Hepatocyte (in vitro differentiated cells): Measurements from ENCODE around the gene SNED1. TPM values are rescaled to one million over a fixed set of nuclear protein-coding genes. Genes with fewer than 3 reads are reported as not detected.

Experiments used
- DNase-seq: peaks from one replicate; pipeline ENCODE4 v3.0.0-alpha.2; 2016; ENCODE audit warnings: low spot score
- H2AFZ ChIP-seq: fragments of 200-600 bp; sonication (generic); 2 replicates; pipeline ENCODE4 v1.6.0; 2016; ENCODE audit warnings: antibody characterized with exemption, mild to moderate bottlenecking
- H3K27ac ChIP-seq: fragments of 200-600 bp; sonication (generic); 2 replicates; pipeline ENCODE4 v1.5.1; 2016; ENCODE audit warnings: mild to moderate bottlenecking
- H3K27me3 ChIP-seq: fragments of 200-600 bp; sonication (generic); 2 replicates; pipeline ENCODE4 v1.6.1; 2016
- H3K36me3 ChIP-seq: fragments of 200-600 bp; sonication (generic); replicated peaks from 2 replicates; pipeline ENCODE4 v1.5.1; 2016; ENCODE audit warnings: low read depth; ENCODE audit not compliant: insufficient read depth
- H3K4me1 ChIP-seq: fragments of 200-600 bp; sonication (generic); 2 replicates; pipeline ENCODE4 v1.5.1; 2016; ENCODE audit warnings: mild to moderate bottlenecking, moderate library complexity; ENCODE audit not compliant: insufficient read depth
- H3K4me2 ChIP-seq: fragments of 200-600 bp; sonication (generic); 2 replicates; pipeline ENCODE4 v1.6.0; 2016
- H3K4me3 ChIP-seq: fragments of 200-600 bp; sonication (generic); 2 replicates; pipeline ENCODE4 v1.5.1; 2016; ENCODE audit warnings: mild to moderate bottlenecking
- H3K79me2 ChIP-seq: fragments of 200-600 bp; sonication (generic); 2 replicates; pipeline ENCODE4 v1.6.0; 2017; ENCODE audit warnings: mild to moderate bottlenecking
- H3K9me2 ChIP-seq: fragments of 200-600 bp; sonication (generic); replicated peaks from 2 replicates; pipeline ENCODE4 v1.6.0; 2017; ENCODE audit warnings: mild to moderate bottlenecking; ENCODE audit not compliant: insufficient read depth
- H3K9me3 ChIP-seq: fragments of 200-600 bp; sonication (generic); 2 replicates; pipeline ENCODE4 v1.5.1; 2016; ENCODE audit warnings: low read depth, mild to moderate bottlenecking
- H4K20me1 ChIP-seq: fragments of 200-600 bp; sonication (generic); 2 replicates; pipeline ENCODE4 v1.6.0; 2016; ENCODE audit warnings: mild to moderate bottlenecking; ENCODE audit not compliant: insufficient read depth, poor library complexity, severe bottlenecking
- CTCF ChIP-seq: fragments of 200-600 bp; sonication (generic); IDR thresholded peaks from 2 replicates; pipeline ENCODE4 v1.5.1; 2016; ENCODE audit warnings: antibody characterized with exemption, mild to moderate bottlenecking; ENCODE audit not compliant: poor library complexity
- EZH2 ChIP-seq: fragments of 200-600 bp; sonication (generic); IDR thresholded peaks from 2 replicates; pipeline ENCODE4 v1.6.1; 2016; ENCODE audit warnings: antibody characterized with exemption, mild to moderate bottlenecking, borderline replicate concordance
- EZH2phosphoT487 ChIP-seq: fragments of 200-600 bp; sonication (generic); IDR thresholded peaks from one replicate; pipeline ENCODE4 v1.6.1; 2018; ENCODE audit warnings: antibody characterized with exemption, mild to moderate bottlenecking, low read depth, moderate library complexity; ENCODE audit not compliant: unreplicated experiment, severe bottlenecking
- whole genome bisulfite sequencing: methylation state at CpG from one replicate; pipeline ENCODE4 v1.1.6; 2016; ENCODE audit warnings: low lambda C conversion rate; ENCODE audit errors: missing lambda C conversion rate; 5-methylcytosine and 5-hydroxymethylcytosine counted together
- polyA plus RNA-seq: library from polyadenylated mRNA; unstranded; fragments of >200 nt; fragmentation: Nextera tagmentation; extraction: Ambion mirVana; gene quantifications from 2 replicates; pipeline ENCODE4 v1.2.1, GENCODE V29; 2016
- total RNA-seq: library from RNA; depleted of rRNA; stranded (reverse); fragments of >200 nt; gene quantifications from 2 replicates; pipeline ENCODE4 v1.2.3, GENCODE V29; 2014

The SNED1 gene
- total and polyA plus RNA-seq, 2 experiments from 2014 or later = 4.6 to 6.5 TPM

- H4K20me1 ChIP-seq = no peaks in the 10 kb centered on the region
- no peak for DNase-seq
- no peaks in the 10 kb centered on the region for H3K9me2 ChIP-seq
- no peaks in the 10 kb centered on the region for H3K36me3 ChIP-seq
- no peak overlapping the region for H3K4me3 ChIP-seq
- H3K4me1 ChIP-seq = peaks cover 24% of the 10 kb centered on the region
- no peak overlapping the region for H2AFZ ChIP-seq
- WGBS = 78% methylated on average over 21 of the region's 22 CpGs
- no peak overlapping the region for H3K4me2 ChIP-seq
- no peaks in the 10 kb centered on the region for H3K9me3 ChIP-seq
- H3K79me2 ChIP-seq = no peaks in the 10 kb centered on the region
- TF ChIP-seq EZH2phosphoT487 (no peak), EZH2 (no peak), CTCF (no peak)
- H3K27ac ChIP-seq = no peak overlapping the region
- H3K27me3 ChIP-seq = no peaks in the 10 kb centered on the region
These were observed 33.0 kb upstream of the SNED1 start for GRCh38 chr2:240965296-240965904.

- Histone ChIP-seq H2AFZ (no peak overlapping the region), H3K27ac (no peak overlapping the region), H3K9me3 (no peaks in the 10 kb centered on the region), H3K4me3 (no peak overlapping the region), H3K4me1 (peaks cover 18% of the 10 kb centered on the region), H3K4me2 (no peak overlapping the region), H3K27me3 (no peaks in the 10 kb centered on the region), H3K79me2 (no peaks in the 10 kb centered on the region), H3K36me3 (no peaks in the 10 kb centered on the region), H4K20me1 (no peaks in the 10 kb centered on the region), H3K9me2 (no peaks in the 10 kb centered on the region)
- WGBS = 83% methylated on average over 24 of the region's 28 CpGs
- no peak for TF ChIP-seq EZH2
- no peak for TF ChIP-seq EZH2phosphoT487
- no peak for TF ChIP-seq CTCF
- DNase-seq = no peak
These were observed 32.4 kb upstream of the SNED1 start for GRCh38 chr2:240965905-240966456.

DNA sequence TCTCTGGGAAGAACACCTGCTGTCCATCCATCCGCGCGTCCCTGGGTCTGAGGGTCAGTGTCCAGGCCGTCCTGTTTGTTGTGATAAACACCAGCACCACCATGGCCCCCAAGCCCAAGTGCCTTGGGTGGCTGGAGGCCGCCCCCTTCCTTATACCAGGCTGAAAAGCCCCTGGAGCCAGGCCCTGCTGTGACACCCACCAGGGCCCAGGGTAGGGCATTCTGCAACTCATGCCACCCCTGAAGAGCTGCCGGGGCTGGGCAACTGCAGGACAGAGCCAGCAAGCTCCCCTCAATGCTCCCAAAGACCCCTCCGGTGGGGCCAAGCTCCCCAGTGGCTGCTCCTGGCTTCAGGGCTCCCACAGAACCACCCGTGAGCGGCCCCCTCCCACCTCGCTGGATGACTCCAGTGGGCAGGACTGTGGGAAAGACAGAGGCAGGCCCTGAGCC is 31.9 kb upstream of the SNED1 start:
- WGBS = 97% methylated on average over 8 of the region's 10 CpGs
- Histone ChIP-seq H3K27me3 (no peaks in the 10 kb centered on the region), H3K27ac (no peak overlapping the region), H3K4me3 (no peak overlapping the region), H3K36me3 (no peaks in the 10 kb centered on the region), H2AFZ (no peak overlapping the region), H3K4me1 (peaks cover 13% of the 10 kb centered on the region), H3K9me3 (no peaks in the 10 kb centered on the region), H3K9me2 (no peaks in the 10 kb centered on the region), H3K79me2 (no peaks in the 10 kb centered on the region), H4K20me1 (no peaks in the 10 kb centered on the region), H3K4me2 (no peak overlapping the region)
- no peak for DNase-seq
- TF ChIP-seq EZH2 (no peak), CTCF (no peak), EZH2phosphoT487 (no peak)
